ENCODE measurements around the gene PAPPA.
A peak's percentile ranks its signal among the peaks of the same experiment; 100 is the strongest.

PAPPA gene

DNA sequence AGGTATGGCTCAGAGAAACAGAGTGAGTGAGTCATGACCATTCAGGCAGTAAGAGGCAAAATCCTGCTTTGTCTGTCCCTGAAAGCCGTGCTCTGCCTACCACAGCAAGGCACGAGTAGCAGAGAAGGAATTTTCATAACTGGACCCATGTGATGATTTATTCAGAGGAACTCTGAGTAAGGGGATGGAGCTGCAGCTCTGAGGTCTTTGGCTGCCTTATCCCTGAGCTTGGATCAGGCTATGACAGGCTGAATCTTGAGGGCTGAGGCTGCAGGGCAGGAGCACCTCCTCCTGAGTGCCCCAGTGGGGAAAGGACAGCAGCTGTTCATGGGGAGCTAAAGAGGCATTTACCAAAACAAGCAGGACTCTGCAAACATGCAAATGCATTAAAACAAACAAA, 183.4 kb downstream of the PAPPA start:
- no peak overlapping the region for H3K4me3 ChIP-seq (ENCODE audit: low read depth, low read length)
- ChIA-PET POLR2A (no interaction called here), CTCF (no interaction called here)
- DNase-seq (ENCODE audit: low read depth, low spot score), result peak; percentile 38
- TF ChIP-seq, protein P1, sequence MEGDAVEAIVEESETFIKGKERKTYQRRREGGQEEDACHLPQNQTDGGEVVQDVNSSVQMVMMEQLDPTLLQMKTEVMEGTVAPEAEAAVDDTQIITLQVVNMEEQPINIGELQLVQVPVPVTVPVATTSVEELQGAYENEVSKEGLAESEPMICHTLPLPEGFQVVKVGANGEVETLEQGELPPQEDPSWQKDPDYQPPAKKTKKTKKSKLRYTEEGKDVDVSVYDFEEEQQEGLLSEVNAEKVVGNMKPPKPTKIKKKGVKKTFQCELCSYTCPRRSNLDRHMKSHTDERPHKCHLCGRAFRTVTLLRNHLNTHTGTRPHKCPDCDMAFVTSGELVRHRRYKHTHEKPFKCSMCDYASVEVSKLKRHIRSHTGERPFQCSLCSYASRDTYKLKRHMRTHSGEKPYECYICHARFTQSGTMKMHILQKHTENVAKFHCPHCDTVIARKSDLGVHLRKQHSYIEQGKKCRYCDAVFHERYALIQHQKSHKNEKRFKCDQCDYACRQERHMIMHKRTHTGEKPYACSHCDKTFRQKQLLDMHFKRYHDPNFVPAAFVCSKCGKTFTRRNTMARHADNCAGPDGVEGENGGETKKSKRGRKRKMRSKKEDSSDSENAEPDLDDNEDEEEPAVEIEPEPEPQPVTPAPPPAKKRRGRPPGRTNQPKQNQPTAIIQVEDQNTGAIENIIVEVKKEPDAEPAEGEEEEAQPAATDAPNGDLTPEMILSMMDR (IDR thresholded peaks at IDR 0.05; ENCODE audit: insufficient read depth, low read length, missing control alignments), result no peak

DNA sequence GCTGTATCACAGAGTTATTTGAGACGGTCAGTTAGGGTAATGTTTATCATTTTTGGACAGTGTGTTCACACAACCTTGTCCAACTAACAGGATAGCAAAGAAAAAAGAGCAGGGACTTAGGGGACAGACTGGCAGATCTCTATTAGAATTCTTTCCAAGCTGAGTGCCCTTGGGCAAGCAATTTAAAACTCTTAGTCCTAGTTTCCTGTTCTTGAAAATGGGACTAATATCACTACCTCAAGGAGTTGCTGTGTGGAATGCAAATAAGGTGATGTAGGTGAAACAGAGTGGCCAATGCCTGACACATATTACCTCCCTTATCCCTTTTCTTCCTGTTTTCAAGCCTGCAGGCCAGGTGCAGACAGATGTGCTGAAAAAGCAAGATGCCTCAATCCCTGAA, 186.7 kb downstream of the PAPPA start:
- TF ChIP-seq, protein P1 (IDR thresholded peaks at IDR 0.05; ENCODE audit: insufficient read depth, low read length, missing control alignments), result no peak
- H3K4me3 ChIP-seq (ENCODE audit: low read depth, low read length), result no peak overlapping the region
- ChIA-PET CTCF (no interaction called here), POLR2A (no interaction called here)
- DNase-seq (ENCODE audit: low read depth, low spot score), result no peak

DNA sequence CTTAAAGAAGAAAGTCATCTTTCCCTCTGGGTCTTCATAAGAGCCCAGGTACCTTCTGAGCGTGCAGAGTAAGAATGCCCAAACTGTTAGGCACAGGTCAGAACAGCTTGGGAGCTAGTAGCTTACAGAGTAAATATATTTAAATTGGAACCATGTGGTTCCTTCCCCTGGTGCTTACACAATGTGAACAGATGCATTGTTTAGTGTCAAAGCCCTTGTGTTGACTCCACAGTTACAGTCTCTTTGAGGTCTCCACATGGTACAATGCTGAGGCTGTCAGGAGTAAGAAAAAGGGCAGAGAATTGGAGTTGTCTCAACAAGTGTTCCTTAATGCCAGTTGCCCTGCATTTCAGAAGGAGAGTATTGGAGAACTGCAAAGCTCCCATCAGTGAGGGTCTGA, 188.5 kb downstream of the PAPPA start:
- no peak for DNase-seq (ENCODE audit: low read depth, low spot score)
- H3K4me3 ChIP-seq (ENCODE audit: low read depth, low read length), result no peak overlapping the region
- ChIA-PET POLR2A (no interaction called here), CTCF (interaction anchor here (0.7 to 1.3 kb wide), 3 partner anchors 229 to 750 kb away, joined by 3 to 4 read pairs (median 3); no protein-coding TSS in a partner anchor)
- TF ChIP-seq, protein P1 (IDR thresholded peaks at IDR 0.05; ENCODE audit: insufficient read depth, low read length, missing control alignments), result no peak

GRCh38 chr9:116342941-116343340, 189.3 kb downstream of the PAPPA start:
- TF ChIP-seq, protein P1 (IDR thresholded peaks at IDR 0.05; ENCODE audit: insufficient read depth, low read length, missing control alignments), result no peak
- ChIA-PET CTCF (interaction anchor here (1.1 to 1.3 kb wide), 3 partner anchors 140 to 751 kb away, joined by 3 to 4 read pairs (median 3); no protein-coding TSS in a partner anchor), POLR2A (no interaction called here)
- no peak for DNase-seq (ENCODE audit: low read depth, low spot score)
- H3K4me3 ChIP-seq (ENCODE audit: low read depth, low read length), result no peak overlapping the region

- DNase-seq (ENCODE audit: low read depth, low spot score), result no peak
- POLR2A ChIA-PET, result no interaction called here
- TF ChIP-seq, protein P1 (IDR thresholded peaks at IDR 0.05; ENCODE audit: insufficient read depth, low read length, missing control alignments), result no peak
- no peak overlapping the region for H3K4me3 ChIP-seq (ENCODE audit: low read depth, low read length)
- CTCF ChIA-PET, result no interaction called here
These were observed 190.8 kb downstream of the PAPPA start for GRCh38 chr9:116344416-116344815.

- no peak overlapping the region for H3K4me3 ChIP-seq (ENCODE audit: low read depth, low read length)
- ChIA-PET POLR2A (no interaction called here), CTCF (no interaction called here)
- TF ChIP-seq, protein P1 (IDR thresholded peaks at IDR 0.05; ENCODE audit: insufficient read depth, low read length, missing control alignments), result no peak
- no peak for DNase-seq (ENCODE audit: low read depth, low spot score)
These were observed 191.8 kb downstream of the PAPPA start for GRCh38 chr9:116345393-116345792.
